Parathyroid adenoma (tissue), 2 donors: ENCODE data around the gene RABGEF1.

Experiments used
- H2AFZ ChIP-seq: fragments of 300-600 bp; sonication (generic); one replicate; pipeline ENCODE4 v1.7.0; 2017; ENCODE audit warnings: antibody characterized with exemption, mild to moderate bottlenecking
- H3K27ac ChIP-seq: fragments of 300-600 bp; sonication (generic); one replicate; pipeline ENCODE4 v1.7.0; 2017
- H3K27me3 ChIP-seq: fragments of 300-600 bp; sonication (generic); one replicate; pipeline ENCODE4 v1.7.0; 2017; ENCODE audit warnings: low read length; ENCODE audit not compliant: control insufficient read depth, insufficient read depth
- H3K36me3 ChIP-seq: fragments of 300-600 bp; sonication (generic); one replicate; pipeline ENCODE4 v1.7.0; 2017; ENCODE audit warnings: low read length; ENCODE audit not compliant: control insufficient read depth, insufficient read depth
- H3K4me1 ChIP-seq: fragments of 300-600 bp; sonication (generic); one replicate; pipeline ENCODE4 v1.7.0; 2017; ENCODE audit warnings: control low read depth
- H3K4me2 ChIP-seq: fragments of 300-600 bp; sonication (generic); one replicate; pipeline ENCODE4 v1.7.0; 2017; ENCODE audit warnings: low read length
- H3K4me3 ChIP-seq: fragments of 300-600 bp; sonication (generic); one replicate; pipeline ENCODE4 v1.7.0; 2017; ENCODE audit warnings: low read depth, low read length
- H3K79me2 ChIP-seq: fragments of 300-600 bp; sonication (generic); one replicate; pipeline ENCODE4 v1.7.0; 2017; ENCODE audit warnings: control low read depth
- H3K9ac ChIP-seq: fragments of 300-600 bp; sonication (generic); one replicate; pipeline ENCODE4 v1.7.0; 2017; ENCODE audit warnings: mild to moderate bottlenecking
- H3K9me3 ChIP-seq: fragments of 300-600 bp; sonication (generic); one replicate; pipeline ENCODE4 v1.7.0; 2017; ENCODE audit warnings: low read length; ENCODE audit not compliant: control insufficient read depth
- CTCF ChIP-seq: fragments of 300-600 bp; sonication (generic); IDR thresholded peaks from one replicate; pipeline ENCODE4 v1.7.0; 2017; ENCODE audit warnings: antibody characterized with exemption, mild to moderate bottlenecking
- donor health status: primary hyperparathyroidism.

The RABGEF1 gene

GRCh38 chr7:66697449-66698438 is 42.8 kb upstream of the RABGEF1 start:
- Histone ChIP-seq H3K4me3 (no peak overlapping the region), H3K4me1 (no peaks in the 10 kb centered on the region), H3K9ac (no peak overlapping the region), H3K9me3 (no peaks in the 10 kb centered on the region), H3K79me2 (peaks cover 4% of the 10 kb centered on the region), H3K27ac (no peak overlapping the region), H3K4me2 (no peak overlapping the region), H2AFZ (no peak overlapping the region), H3K27me3 (no peaks in the 10 kb centered on the region), H3K36me3 (no peaks in the 10 kb centered on the region)
- no peak for TF ChIP-seq CTCF

GRCh38 chr7:66698652-66699205 is 41.8 kb upstream of the RABGEF1 start:
- H3K9ac ChIP-seq = no peak overlapping the region
- no peak overlapping the region for H3K4me2 ChIP-seq
- H3K4me3 ChIP-seq = no peak overlapping the region
- H3K79me2 ChIP-seq = peaks cover 4% of the 10 kb centered on the region
- no peaks in the 10 kb centered on the region for H3K27me3 ChIP-seq
- H2AFZ ChIP-seq = no peak overlapping the region
- no peaks in the 10 kb centered on the region for H3K36me3 ChIP-seq
- no peak for TF ChIP-seq CTCF
- H3K4me1 ChIP-seq = no peaks in the 10 kb centered on the region
- H3K27ac ChIP-seq = no peak overlapping the region
- no peaks in the 10 kb centered on the region for H3K9me3 ChIP-seq

GRCh38 chr7:66699998-66700397 is 40.5 kb upstream of the RABGEF1 start:
- Histone ChIP-seq H3K9me3 (no peaks in the 10 kb centered on the region), H3K4me1 (no peaks in the 10 kb centered on the region), H3K36me3 (no peaks in the 10 kb centered on the region), H3K9ac (no peak overlapping the region), H3K27ac (no peak overlapping the region), H3K4me2 (no peak overlapping the region), H3K4me3 (no peak overlapping the region), H3K27me3 (no peaks in the 10 kb centered on the region), H3K79me2 (peaks cover 4% of the 10 kb centered on the region), H2AFZ (no peak overlapping the region)
- TF ChIP-seq CTCF = no peak

- Histone ChIP-seq H3K27me3 (no peaks in the 10 kb centered on the region), H2AFZ (no peak overlapping the region), H3K79me2 (peaks cover 4% of the 10 kb centered on the region), H3K27ac (no peak overlapping the region), H3K4me2 (no peak overlapping the region), H3K9me3 (no peaks in the 10 kb centered on the region), H3K4me3 (no peak overlapping the region), H3K36me3 (no peaks in the 10 kb centered on the region), H3K9ac (no peak overlapping the region), H3K4me1 (no peaks in the 10 kb centered on the region)
- TF ChIP-seq CTCF = no peak
These were observed 39.9 kb upstream of the RABGEF1 start for GRCh38 chr7:66700633-66701131.
